HG03469 (cell line): Measurements from ENCODE around the gene TOMM6.

ENCODE experiments used
- ATAC-seq: cut with Tn5 transposase; IDR thresholded peaks from one replicate; pipeline ENCODE4 v1.9.1; 2021; ENCODE audit warnings: mild to moderate bottlenecking, moderate library complexity, moderate number of reproducible peaks; ENCODE audit not compliant: unreplicated experiment

The TOMM6 gene

DNA sequence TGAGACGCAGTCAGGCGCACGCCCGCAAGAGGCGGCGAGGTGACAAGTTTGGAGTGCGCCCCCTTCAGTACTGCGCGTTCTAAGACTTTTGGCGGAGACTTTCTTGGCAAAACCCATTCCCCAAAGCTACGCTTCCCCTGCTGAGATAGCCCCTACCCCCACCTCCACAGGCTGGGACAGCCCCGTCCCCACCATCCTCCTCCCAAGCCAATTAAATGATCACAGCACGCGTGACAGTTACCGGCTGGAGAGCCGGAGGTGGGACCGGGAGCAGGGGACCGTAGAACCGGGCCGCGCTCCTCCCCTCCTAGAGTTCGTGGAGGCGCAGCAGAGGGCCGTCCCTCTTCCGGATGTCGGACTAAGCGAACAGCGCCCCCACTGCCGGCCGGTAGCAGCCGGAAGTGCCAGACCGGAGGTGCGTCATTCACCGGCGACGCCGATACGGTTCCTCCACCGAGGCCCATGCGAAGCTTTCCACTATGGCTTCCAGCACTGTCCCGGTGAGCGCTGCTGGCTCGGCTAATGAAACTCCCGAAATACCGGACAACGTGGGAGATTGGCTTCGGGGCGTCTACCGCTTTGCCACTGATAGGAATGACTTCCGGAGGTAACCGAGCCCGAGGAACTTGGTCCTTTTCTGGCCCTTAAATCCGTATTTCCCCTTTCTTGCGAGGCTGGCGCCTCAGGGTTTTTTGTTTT, at the start of gene TOMM6:
Gene TOMM6 (plus strand): TSS at position 476 of the 699 bp plus-strand sequence. CDS start 4 bp downstream, at position 480.
- peak; percentile 66 for ATAC-seq

GRCh38 chr6:41739041-41739440, 48.5 kb upstream of the TOMM6 start:
- no peak for ATAC-seq

DNA sequence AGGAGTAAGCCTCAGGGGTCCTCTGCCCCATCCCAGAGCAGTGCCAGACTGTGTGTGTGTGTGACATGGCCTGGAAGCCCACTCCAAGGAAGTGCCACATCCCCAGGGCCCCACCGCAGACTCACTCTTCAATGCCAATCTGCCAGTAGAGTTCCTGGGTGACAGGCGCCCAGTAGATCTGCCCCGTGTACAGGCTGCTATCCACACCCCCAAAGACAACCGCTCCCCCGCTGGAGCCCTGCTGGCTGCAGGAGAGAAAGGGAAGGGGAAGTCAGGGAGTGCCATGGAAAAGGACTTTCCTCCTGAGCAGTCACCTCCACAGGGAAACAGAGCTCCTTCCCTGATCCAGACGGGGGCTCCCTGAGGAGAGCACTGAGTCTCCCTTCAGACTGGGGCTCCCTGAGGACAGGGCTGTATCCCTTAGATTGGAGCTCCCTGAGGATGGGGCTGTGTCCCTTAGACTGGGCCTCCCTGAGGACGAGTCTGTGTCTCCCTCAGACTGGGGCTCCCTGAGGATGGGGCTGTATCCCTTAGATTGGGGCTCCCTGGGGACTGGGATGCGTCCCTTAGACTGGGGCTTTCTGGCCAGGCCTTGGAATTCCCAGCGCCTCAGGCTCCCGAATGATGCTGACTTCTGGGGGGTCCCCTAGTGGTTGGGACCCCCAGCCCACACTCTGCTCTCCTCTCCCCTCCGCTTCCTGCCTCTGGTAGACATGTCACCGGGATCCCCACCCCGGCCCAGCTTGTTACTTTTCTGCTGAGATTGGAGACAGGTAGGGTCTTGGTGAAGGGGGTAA, 46.9 kb upstream of the TOMM6 start:
- no peak for ATAC-seq

DNA sequence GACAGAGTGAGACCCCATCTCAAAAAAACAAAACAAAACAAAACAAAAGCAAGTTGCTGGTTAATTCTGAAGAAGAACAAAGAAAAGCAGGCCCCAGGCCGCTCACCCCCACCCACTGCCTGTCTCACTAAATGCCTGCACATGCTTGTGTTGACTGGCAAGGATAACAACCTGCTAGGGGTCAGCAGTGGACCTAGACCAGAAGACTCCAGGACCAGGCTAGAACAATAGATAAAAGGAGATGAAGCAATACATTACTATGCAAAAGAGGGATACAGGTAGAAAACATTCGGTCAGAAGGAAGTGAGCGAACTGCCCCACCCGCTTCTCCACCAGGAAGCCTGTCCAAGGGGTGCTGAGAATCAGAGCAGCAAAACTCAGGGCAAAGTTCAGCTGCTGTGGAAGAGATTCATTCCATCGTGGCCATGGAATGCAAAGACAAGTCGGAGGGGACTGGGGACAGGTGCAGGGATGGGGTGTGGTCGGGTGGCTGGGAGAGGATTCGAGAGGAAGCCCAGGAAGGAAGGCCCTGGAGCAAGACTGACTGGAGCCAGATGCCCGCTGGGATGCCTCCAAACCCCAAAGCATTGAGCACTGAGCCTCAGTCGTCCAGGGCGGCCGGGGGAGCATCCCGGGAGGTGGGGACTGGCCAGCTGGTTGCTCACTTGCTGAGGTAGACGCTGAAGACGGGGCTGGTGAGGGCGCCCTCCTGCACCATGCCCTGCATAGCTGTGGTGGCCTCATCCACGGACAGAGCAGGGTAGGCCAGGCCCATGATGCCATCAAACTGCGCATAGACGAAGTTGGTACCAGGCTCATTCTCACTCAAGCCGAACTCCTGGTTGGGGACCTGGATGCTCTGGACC, 45.6 kb upstream of the TOMM6 start:
- no peak for ATAC-seq

DNA sequence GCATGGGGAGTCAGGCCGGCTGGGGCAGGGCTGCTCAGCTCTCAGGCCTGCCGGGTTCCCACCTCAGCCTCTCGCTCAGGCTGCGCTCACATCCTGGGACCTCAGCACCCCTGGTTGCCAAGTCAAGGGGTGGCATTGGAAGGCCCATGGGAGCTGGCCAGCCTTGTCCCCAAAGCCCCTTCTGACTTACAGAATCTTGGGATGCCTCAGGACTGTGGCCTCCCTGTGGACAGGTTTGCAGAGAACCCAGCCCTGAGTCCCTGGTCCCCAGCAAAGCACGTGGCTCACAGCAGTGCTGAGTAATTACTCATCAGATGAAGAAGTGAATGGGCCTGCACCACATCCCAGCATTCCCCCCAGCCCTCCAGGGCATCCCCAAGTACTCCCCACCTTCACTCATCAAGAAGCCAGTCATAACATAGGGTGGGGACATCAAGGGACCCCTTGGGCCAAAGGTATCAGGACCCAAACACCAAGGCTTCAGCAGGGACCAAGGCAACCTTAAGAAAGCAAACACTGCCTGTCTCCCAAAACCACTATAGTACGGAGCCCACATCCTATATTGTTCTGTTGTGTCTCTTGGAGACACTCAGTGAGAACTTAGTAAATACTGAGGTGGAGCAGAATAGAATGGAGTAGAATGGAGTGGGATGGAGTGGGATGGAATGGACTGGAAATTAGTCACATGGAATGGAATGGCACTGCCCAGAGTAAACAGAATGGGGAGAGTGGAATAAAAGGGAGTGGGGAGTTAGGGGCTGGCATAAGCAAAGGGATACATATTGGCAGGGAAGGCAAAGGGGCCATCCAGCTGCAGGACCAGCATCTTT, 43.9 kb upstream of the TOMM6 start:
- ATAC-seq, result no peak

DNA sequence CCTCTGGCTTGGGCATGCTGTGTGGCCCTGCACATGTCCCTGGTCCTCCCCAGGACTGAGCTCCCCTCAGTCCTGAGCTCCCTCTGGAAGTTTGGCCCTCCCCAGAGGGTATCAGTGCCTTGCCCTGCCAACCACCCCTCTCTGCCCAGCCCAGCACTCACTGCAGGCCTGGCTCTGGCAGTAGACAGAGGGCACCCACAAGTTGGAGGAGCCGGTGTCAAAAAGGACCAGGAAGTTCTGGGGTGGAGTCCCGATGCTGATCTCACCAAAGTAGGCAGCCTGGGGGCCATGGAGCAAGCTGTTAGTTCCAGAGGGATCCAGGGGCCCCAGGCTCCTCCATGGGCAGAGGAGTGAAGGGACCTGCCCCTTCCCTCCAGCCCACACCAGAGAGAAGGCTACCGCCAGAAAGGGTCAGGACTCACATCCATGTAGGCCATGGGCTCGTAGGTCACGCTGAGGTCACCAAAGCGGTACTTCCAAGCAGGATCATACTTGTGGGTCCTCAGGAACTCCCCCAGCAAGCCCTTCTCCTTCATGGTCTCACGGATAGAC, 43.2 kb upstream of the TOMM6 start:
- ATAC-seq, result no peak

DNA sequence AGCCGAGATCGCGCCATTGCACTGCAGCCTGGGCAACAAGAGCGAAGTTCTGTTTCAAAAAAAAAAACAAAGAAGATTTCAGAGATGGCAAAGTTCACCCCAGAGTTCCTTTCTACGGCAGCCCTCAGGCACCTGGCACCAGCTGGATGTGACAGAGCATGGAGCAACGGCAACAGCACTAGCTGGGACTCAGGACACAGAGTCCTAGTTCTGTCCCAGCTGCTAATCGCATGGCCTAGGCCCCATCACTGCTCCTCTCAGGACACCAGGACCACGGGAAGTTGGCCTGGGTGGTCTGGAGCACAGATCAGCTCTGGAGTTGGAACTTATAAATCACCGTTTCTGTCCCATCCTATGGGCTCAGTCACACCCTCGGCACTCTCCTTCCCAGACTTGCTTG, 41.4 kb upstream of the TOMM6 start:
- no peak for ATAC-seq

DNA sequence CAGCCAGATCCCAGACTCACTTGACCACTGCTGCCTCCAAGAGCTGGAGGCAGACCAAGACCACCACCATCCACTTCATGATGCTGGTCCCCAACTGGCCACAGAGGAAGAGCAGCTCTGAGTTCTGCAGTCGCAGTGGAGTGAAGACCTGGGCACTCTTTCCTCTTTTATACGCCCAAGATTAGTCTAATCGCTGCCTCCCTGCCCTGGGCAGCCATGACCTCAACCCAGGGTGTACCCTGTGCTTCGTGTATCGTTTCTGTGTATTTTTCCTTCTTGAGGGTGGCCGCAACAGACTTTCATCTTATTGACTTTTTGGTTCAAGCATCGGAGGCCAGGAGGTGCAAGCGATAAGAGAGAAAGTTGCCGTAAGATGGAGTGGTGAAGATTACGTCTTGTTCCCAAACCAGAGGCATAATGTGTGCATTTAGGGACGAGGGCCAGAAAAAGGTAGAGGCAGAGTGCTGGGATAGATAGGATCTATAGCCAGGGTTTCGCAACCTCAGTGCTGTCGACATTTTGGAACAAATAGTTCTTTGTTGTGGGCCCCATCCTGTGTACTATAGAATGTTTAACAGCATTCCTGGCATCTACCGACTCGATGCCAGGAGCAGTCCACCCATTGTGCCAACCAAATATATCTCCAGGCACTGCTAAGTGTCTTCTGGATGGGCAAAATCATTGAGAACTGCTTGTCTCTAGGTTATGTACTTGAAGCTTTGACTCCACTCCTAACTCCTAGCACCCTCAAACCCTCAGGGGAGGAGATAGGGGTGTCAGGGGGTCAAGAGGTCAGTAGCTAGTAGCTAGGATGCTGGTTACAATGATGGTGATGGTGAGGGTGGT, 40.0 kb upstream of the TOMM6 start, which contains the start of gene PGC:
Gene PGC (minus strand): TSS at position 142 of the 846 bp plus-strand sequence. CDS start 63 bp downstream, at position 79.
- no peak for ATAC-seq

DNA sequence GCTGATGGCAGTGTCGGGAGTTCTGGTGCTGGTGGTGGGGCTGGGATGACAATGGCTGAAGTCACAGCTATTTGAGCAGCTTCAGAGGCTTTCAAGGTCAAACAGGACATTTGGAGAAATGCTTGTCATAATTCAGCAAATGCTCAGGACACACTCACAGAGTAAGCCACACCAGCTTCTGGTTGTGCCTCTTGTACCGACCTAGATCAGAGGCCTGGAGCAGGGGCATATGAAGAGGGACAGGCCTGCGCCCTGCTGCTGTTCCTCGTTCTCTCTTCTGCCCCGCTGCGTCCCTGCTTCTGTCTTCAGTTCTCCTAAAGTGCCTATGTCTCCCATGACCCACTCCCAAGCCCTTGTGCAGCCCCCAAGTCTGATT, 39.4 kb upstream of the TOMM6 start:
- ATAC-seq, result no peak

- ATAC-seq, result no peak
Observed at GRCh38 chr6:41748542-41748941, 39.0 kb upstream of the TOMM6 start.

- no peak for ATAC-seq
Observed at GRCh38 chr6:41750374-41750773, 37.1 kb upstream of the TOMM6 start.

GRCh38 chr6:41755895-41756294, 31.6 kb upstream of the TOMM6 start:
- ATAC-seq, result no peak

- no peak for ATAC-seq
Observed at GRCh38 chr6:41756354-41756753, 31.1 kb upstream of the TOMM6 start.

GRCh38 chr6:41757271-41757670, 30.2 kb upstream of the TOMM6 start:
- no peak for ATAC-seq

- no peak for ATAC-seq
Observed at GRCh38 chr6:41757931-41758640, 29.4 kb upstream of the TOMM6 start.

- ATAC-seq, result no peak
Observed at GRCh38 chr6:41758641-41759035, 28.9 kb upstream of the TOMM6 start.

GRCh38 chr6:41759106-41759904, 28.2 kb upstream of the TOMM6 start:
- ATAC-seq, result no peak
